CD4-positive, alpha-beta T cell (primary cell): ENCODE measurements around the gene IKZF1. TPM values are rescaled to one million over a fixed set of nuclear protein-coding genes. Genes with fewer than 3 reads are reported as not detected.
A peak's percentile ranks its signal among the peaks of the same experiment; 100 is the strongest.

Source experiments
- ATAC-seq: fragments of 200-7000 bp; cut with Tn5 transposase; one replicate; pipeline ENCODE4 v1.10.0; 2022; ENCODE audit warnings: mild to moderate bottlenecking; ENCODE audit not compliant: poor library complexity
- CTCF ChIA-PET: fragments of 350-600 bp; sonication (Branson Sonifier 250); formaldehyde crosslinking; loops from one replicate; lab custom pipeline; 2021; ENCODE audit warnings: antibody characterized with exemption, inconsistent platforms; lab: Charles Lee
- POLR2A ChIA-PET: fragments of 350-600 bp; sonication (Branson Sonifier 250); formaldehyde crosslinking; loops from one replicate; lab custom pipeline; 2021; ENCODE audit warnings: antibody characterized with exemption, inconsistent platforms; lab: Charles Lee
- DNase-seq, 14 experiments: peaks; one replicate each; pipeline ENCODE4 v3.0.0-alpha.2; 2013 to 2020; ENCODE audit warnings: mixed read lengths in 2 of 14
- H3K27ac ChIP-seq, 2 donors: one replicate each; pipeline versions ENCODE4 v1.5.1 to v1.7.0; 2013; ENCODE audit warnings: low read length in 2 of 2, low read depth in 1 of 2, mild to moderate bottlenecking in 1 of 2
- H3K27me3 ChIP-seq, 2 experiments: 1 replicate in 1 of 2; 2 replicates in 1 of 2; pipeline versions ENCODE4 v1.6.1 to v1.7.0; 2013; ENCODE audit warnings: low read length in 2 of 2, control low read depth in 1 of 2, mild to moderate bottlenecking in 1 of 2, moderate library complexity in 1 of 2; ENCODE audit not compliant: insufficient read depth in 2 of 2, control insufficient read depth in 1 of 2
- H3K36me3 ChIP-seq: one replicate; pipeline ENCODE4 v1.6.1; 2013; ENCODE audit warnings: low read length, control low read depth; ENCODE audit not compliant: insufficient read depth
- H3K4me1 ChIP-seq: one replicate; pipeline ENCODE4 v1.6.1; 2013; ENCODE audit warnings: low read length, control low read depth; ENCODE audit not compliant: insufficient read depth
- H3K4me3 ChIP-seq: one replicate; pipeline ENCODE4 v1.5.1; 2013; ENCODE audit warnings: mild to moderate bottlenecking, low read length, moderate library complexity
- H3K9me3 ChIP-seq, 2 experiments: 1 replicate in 1 of 2; 2 replicates in 1 of 2; pipeline versions ENCODE4 v1.6.1 to v1.7.0; 2013; ENCODE audit warnings: low read length in 2 of 2, mild to moderate bottlenecking in 2 of 2, control low read depth in 1 of 2, moderate library complexity in 1 of 2; ENCODE audit not compliant: control insufficient read depth in 1 of 2, insufficient read depth in 1 of 2
- H3K27ac Mint-ChIP-seq: one replicate; pipeline ENCODE4 v1.8.0; 2020; ENCODE audit warnings: mixed read lengths
- H3K27me3 Mint-ChIP-seq: one replicate; pipeline ENCODE4 v1.8.0; 2021; ENCODE audit warnings: mixed read lengths
- H3K36me3 Mint-ChIP-seq: one replicate; pipeline ENCODE4 v1.8.0; 2021; ENCODE audit warnings: low read depth, mixed read lengths
- H3K4me1 Mint-ChIP-seq: one replicate; pipeline ENCODE4 v1.8.0; 2021; ENCODE audit warnings: low read depth, mixed read lengths
- H3K4me3 Mint-ChIP-seq: one replicate; pipeline ENCODE4 v1.8.0; 2020; ENCODE audit warnings: mild to moderate bottlenecking, mixed read lengths
- H3K9me3 Mint-ChIP-seq: one replicate; pipeline ENCODE4 v1.8.0; 2020; ENCODE audit warnings: mixed read lengths
- CTCF ChIP-seq: fragments of 200-600 bp; IDR thresholded peaks from one replicate; pipeline ENCODE4 v1.8.0; 2022; ENCODE audit warnings: antibody characterized with exemption, mild to moderate bottlenecking
- intact Hi-C, 2 experiments: fragments of 100-400 bp; cut with DNase I in 1 of 2; cut with micrococcal nuclease in 1 of 2; formaldehyde crosslinking; loops; one replicate each; pipeline versions ENCODE4 v1.15.1 to v1.9.0; 2023 to 2025; cut with DNase I, micrococcal nuclease
- total RNA-seq, 174 experiments: library from RNA in 2 of 174; stranded (reverse) in 2 of 174; gene quantifications; one replicate each; pipeline ENCODE4 v1.2.3 and lab custom pipeline; 2021 to 2026

The IKZF1 gene
- total RNA-seq, 2 experiments from 2014 or later = 297 to 300 TPM

- H3K27ac Mint-ChIP-seq = no peak overlapping the region
- H3K4me3 ChIP-seq = peak overlapping the region; percentile 23
- POLR2A ChIA-PET = interaction anchor here (1.1 to 43.3 kb wide), 7 partner anchors 4 to 145 kb away, joined by 3 to 2111 read pairs (median 32); partner anchors contain the start of gene IKZF1
Measured at GRCh38 chr7:50349963-50350944, 45.7 kb downstream of the IKZF1 start.

GRCh38 chr7:50351267-50351666, 46.8 kb downstream of the IKZF1 start:
- TF ChIP-seq CTCF = no peak
- H3K36me3 Mint-ChIP-seq = peaks cover 89% of the 10 kb centered on the region
- H3K27ac Mint-ChIP-seq = no peak overlapping the region
- CTCF ChIA-PET = interaction anchor here (1.0 to 3.4 kb wide), 8 partner anchors 9 to 145 kb away, joined by 3 to 15 read pairs (median 10); no protein-coding TSS in a partner anchor
- DNase-seq = peak in 5 of 14 experiments; percentile 35 to 68 (median 49)
- Histone ChIP-seq H3K4me3 (peak overlapping the region; percentile 24), H3K36me3 (peaks cover 75% of the 10 kb centered on the region), H3K27ac (peak overlapping the region; percentile 86 to 95), H3K27me3 (no peaks in the 10 kb centered on the region), H3K4me1 (peaks cover 92% of the 10 kb centered on the region), H3K9me3 (no peaks in the 10 kb centered on the region)
- H3K27me3 Mint-ChIP-seq = no peaks in the 10 kb centered on the region
- H3K9me3 Mint-ChIP-seq = no peaks in the 10 kb centered on the region
- peaks cover 97% of the 10 kb centered on the region for H3K4me1 Mint-ChIP-seq
- peak; percentile 6 for ATAC-seq
- POLR2A ChIA-PET = interaction anchor here (1.1 to 43.3 kb wide), 7 partner anchors 5 to 146 kb away, joined by 3 to 2111 read pairs (median 32); partner anchors contain the start of gene IKZF1
- intact Hi-C loops = loop anchor here in 1 of 2 experiments (2.0 kb wide), 1 partner anchor 18 kb away; no protein-coding TSS in a partner anchor
- H3K4me3 Mint-ChIP-seq = peak overlapping the region; percentile 52

More at GRCh38 chr7:50349963-50350944, 45.7 kb downstream of the IKZF1 start:
- intact Hi-C loops = loop anchor here (1.0 to 2.0 kb wide), 3 partner anchors 8 to 19 kb away; no protein-coding TSS in a partner anchor
- Mint-ChIP-seq H3K4me3 (peak overlapping the region; percentile 52), H3K36me3 (peaks cover 90% of the 10 kb centered on the region), H3K9me3 (no peaks in the 10 kb centered on the region), H3K27me3 (no peaks in the 10 kb centered on the region), H3K4me1 (peaks cover 98% of the 10 kb centered on the region)
- Histone ChIP-seq H3K9me3 (no peaks in the 10 kb centered on the region), H3K36me3 (peaks cover 74% of the 10 kb centered on the region), H3K4me1 (peaks cover 92% of the 10 kb centered on the region), H3K27ac (peak overlapping the region; percentile 86 to 95), H3K27me3 (no peaks in the 10 kb centered on the region)
- TF ChIP-seq CTCF = no peak
- CTCF ChIA-PET = interaction anchor here (0.7 to 3.4 kb wide), 10 partner anchors 10 to 144 kb away, joined by 3 to 15 read pairs (median 6); no protein-coding TSS in a partner anchor
- ATAC-seq (peak; percentile 63), DNase-seq (peak; percentile 47 to 84 (median 75))

GRCh38 chr7:50352282-50352681, 47.8 kb downstream of the IKZF1 start:
- peaks cover 97% of the 10 kb centered on the region for H3K4me1 Mint-ChIP-seq
- no peak for TF ChIP-seq CTCF
- Histone ChIP-seq H3K9me3 (no peaks in the 10 kb centered on the region), H3K27ac (peak overlapping the region; percentile 86 to 95), H3K4me3 (peak overlapping the region; percentile 24), H3K36me3 (peaks cover 74% of the 10 kb centered on the region), H3K4me1 (peaks cover 92% of the 10 kb centered on the region), H3K27me3 (no peaks in the 10 kb centered on the region)
- ChIA-PET POLR2A (interaction anchor here (1.6 to 43.3 kb wide), 6 partner anchors 5 to 147 kb away, joined by 3 to 2111 read pairs (median 497); partner anchors contain the start of gene IKZF1), CTCF (interaction anchor here (0.7 to 3.4 kb wide), 7 partner anchors 10 to 45 kb away, joined by 3 to 15 read pairs (median 9); no protein-coding TSS in a partner anchor)
- H3K27me3 Mint-ChIP-seq = no peaks in the 10 kb centered on the region
- no peaks in the 10 kb centered on the region for H3K9me3 Mint-ChIP-seq
- DNase-seq (peak in 3 of 14 experiments; percentile 84 to 90 (median 89)), ATAC-seq (peak; percentile 62)
- peaks cover 91% of the 10 kb centered on the region for H3K36me3 Mint-ChIP-seq
- intact Hi-C loops = loop anchor here in 1 of 2 experiments (1.0 kb wide), 1 partner anchor 8 kb away; no protein-coding TSS in a partner anchor
- H3K27ac Mint-ChIP-seq = no peak overlapping the region
- H3K4me3 Mint-ChIP-seq = peak overlapping the region; percentile 64
